GM18517 (cell line): ENCODE results near the gene TOX2.

Experiments used
- ATAC-seq: cut with Tn5 transposase; IDR thresholded peaks from one replicate; pipeline ENCODE4 v1.9.1; 2021; ENCODE audit warnings: mild to moderate bottlenecking, moderate library complexity; ENCODE audit not compliant: unreplicated experiment

TOX2 gene

GRCh38 chr20:44092551-44093248 is 178.0 kb downstream of the TOX2 start:
- ATAC-seq: no peak

- ATAC-seq: no peak
Measured at GRCh38 chr20:44093249-44093582, 178.6 kb downstream of the TOX2 start.

- no peak for ATAC-seq
Measured at GRCh38 chr20:44095831-44096230, 181.2 kb downstream of the TOX2 start.

- no peak for ATAC-seq
Measured at GRCh38 chr20:44097521-44098255, 183.0 kb downstream of the TOX2 start.

GRCh38 chr20:44098256-44098630 is 183.6 kb downstream of the TOX2 start:
- no peak for ATAC-seq

- ATAC-seq: no peak
Measured at GRCh38 chr20:44098657-44099056, 184.0 kb downstream of the TOX2 start.

- no peak for ATAC-seq
Measured at GRCh38 chr20:44099832-44100231, 185.2 kb downstream of the TOX2 start.

GRCh38 chr20:44102582-44102981 is 187.9 kb downstream of the TOX2 start:
- no peak for ATAC-seq

- ATAC-seq: no peak
Measured at GRCh38 chr20:44104798-44105517, 190.3 kb downstream of the TOX2 start.

GRCh38 chr20:44106615-44107014 is 192.0 kb downstream of the TOX2 start:
- ATAC-seq: no peak

- no peak for ATAC-seq
Measured at GRCh38 chr20:44109951-44110361, 195.3 kb downstream of the TOX2 start.

- ATAC-seq: no peak
Measured at GRCh38 chr20:44110816-44111568, 196.3 kb downstream of the TOX2 start.

- ATAC-seq: no peak
Measured at GRCh38 chr20:44111712-44112335, 197.2 kb downstream of the TOX2 start.

- no peak for ATAC-seq
Measured at GRCh38 chr20:44112456-44112855, 197.8 kb downstream of the TOX2 start.

GRCh38 chr20:44112889-44113617 is 198.4 kb downstream of the TOX2 start:
- no peak for ATAC-seq

GRCh38 chr20:44113618-44114376 is 199.1 kb downstream of the TOX2 start:
- ATAC-seq: no peak

- ATAC-seq: no peak
Measured at GRCh38 chr20:44115181-44115580, 200.5 kb downstream of the TOX2 start.

GRCh38 chr20:44115762-44116644 is 201.4 kb downstream of the TOX2 start:
- no peak for ATAC-seq
